ENCODE results near the gene ARHGAP12.
"Not testable (repeated sequence)": the region's sequence is repeated elsewhere in the genome, so short reads cannot be mapped to it uniquely, and the experiment has no call there.

The ARHGAP12 gene

DNA sequence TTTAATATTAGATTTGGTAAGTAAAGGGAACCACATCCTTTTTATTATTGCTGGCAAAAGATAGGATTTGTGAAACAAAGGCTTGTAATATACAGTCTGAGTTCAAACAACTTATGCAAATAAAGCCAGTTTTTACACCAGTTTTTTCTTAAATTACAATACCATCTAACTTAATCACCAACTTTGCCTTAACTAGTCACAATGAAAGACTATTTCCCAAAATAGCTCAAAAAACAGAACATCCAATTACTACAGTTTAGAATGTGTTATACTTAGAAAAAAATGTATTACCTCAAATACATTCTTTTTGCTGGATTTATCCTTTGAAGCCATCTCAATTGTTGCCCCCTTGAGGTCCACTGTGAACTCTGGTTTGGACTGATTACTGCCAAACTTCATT is 108.5 kb downstream of the ARHGAP12 start:
- no peak for DNase-seq (ENCODE audit: low read depth)

DNA sequence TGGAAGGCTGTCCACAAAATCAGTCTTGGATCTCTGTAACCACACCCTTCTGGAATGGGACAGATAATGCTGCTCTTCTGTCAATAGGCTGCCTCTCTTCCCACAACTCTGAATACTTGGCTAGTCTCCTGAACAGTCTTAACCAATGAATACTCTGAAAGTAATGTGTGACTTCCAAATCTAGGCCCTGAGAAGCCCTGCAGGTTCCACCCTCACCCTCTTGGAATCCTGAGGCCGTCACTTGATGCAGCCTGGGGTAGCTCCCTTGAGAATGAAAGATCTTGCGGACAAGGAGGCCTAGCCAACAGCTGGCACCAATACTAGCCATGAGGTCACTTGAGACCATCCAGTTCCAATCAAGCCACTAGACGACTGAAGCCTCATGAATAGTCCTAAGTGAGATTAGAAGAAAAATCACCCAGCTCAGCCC is 109.2 kb downstream of the ARHGAP12 start:
- DNase-seq (ENCODE audit: low read depth) = no peak

DNA sequence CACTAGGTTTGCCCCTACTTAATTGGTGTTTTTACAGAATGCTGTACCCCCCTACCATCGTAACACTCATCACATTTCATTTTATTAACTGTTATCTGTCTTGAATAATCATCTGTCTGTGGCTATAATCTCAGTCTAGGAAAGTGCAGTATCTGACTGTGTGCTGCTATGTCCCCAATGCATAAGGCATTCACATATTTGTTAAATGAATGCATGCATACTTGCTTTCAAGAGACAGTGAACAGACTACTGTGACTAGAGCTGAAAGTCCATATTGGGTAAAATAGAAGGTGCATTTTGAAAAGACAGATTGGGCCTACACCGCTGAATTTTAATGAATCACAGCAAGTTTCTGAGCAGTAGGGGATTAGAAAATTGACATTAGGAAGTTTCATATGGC is 112.3 kb downstream of the ARHGAP12 start:
- no peak for DNase-seq (ENCODE audit: low read depth)

DNA sequence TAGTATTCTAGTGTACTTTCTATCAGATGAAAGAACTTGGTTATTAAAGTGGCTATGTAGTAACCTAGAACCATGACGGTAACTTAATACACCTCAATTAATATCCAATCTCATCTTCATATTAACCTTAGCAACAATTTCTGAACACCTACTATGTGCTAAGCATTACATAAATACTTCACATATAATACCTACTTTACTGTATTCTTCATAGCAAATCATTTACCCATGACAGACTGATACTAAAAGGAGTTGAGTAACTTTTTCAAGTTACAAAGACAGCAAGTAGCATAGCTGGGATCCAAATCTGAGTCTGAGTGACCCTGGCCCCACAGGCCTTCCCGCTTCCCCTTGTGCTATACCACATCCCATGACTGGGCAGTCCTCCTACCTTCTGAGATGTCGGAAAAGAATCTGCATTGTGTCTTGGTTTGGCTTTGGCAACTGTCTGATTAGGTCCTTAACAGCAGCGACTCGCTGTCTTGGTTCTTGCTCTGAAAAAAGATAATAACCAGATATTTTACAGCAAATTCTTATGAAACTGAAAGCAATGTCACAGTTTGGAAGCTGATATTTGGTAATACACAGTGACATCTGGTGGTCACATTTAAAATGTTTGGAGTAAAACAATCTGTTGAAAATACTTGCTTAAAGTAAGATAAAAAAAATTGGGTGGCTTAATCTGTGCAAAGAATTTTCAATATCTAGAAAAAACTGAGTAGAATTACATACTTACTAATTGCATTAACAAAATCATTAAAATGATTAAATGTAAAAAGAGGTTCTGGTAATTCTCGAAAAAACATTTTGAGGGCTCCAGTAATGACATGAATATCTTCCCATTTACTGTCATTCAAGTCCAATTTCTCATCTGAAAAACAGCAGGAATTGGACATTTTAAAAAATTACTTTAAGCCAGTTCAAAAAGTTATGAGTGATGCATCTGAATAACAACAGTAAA is 120.1 kb downstream of the ARHGAP12 start:
- no peak for DNase-seq (ENCODE audit: low read depth)

DNA sequence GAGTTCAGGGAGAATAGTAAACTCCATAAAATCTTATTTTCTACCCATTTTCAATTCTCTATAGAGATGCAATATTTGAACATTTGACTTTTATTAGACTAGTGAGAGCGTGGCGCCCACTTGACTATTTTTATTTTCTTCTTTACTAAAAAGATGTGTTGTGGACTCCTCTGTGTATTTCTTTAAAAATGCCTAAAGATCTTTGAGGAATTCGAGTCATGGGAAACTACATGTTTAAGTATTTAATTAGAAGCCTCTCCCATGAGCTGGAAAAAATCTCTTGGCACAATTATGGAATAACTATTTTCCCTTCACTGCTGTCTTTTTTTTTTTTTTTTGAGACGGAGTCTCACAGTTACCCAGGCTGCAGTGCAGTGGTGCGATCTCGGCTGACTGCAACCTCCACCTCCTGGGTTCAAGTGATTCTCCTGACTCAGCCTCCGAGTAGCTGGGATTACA is 124.2 kb downstream of the ARHGAP12 start:
- DNase-seq (ENCODE audit: low read depth) = no peak

DNA sequence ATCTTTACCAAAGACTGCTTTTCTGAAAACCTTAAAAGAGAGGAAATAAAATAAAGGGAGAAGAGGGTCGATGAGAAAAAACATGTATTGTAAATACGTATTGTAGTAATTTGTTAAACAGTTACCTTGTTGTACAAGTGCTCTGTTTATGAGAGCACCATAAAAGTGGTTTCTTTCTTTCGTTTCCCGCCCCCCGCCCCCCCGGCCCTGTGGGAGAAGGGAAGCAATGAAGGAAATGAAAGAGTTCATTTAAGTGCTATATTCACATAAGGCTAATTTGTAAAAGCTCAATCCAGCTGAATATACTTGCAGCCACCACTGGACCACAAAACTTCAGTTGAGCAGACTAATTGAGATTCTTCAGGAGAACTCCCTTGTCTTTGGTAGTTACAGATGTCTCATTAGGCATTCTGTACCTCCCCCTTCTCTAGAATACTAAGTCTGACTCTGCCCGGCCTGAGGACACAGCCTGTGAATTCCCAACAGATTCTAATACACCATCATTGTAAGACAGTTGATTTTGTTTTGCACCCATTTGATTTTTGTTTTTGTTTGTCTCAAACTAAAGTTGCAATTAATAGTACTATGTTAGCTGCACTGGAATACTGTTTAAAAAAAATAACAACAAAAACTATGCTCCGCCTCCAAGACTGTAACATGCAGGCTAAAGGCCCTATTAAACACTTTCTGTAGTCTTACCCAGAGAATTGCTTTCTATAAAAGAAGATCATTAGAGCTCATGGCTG is 124.9 kb downstream of the ARHGAP12 start:
- DNase-seq (ENCODE audit: low read depth) = no peak

DNA sequence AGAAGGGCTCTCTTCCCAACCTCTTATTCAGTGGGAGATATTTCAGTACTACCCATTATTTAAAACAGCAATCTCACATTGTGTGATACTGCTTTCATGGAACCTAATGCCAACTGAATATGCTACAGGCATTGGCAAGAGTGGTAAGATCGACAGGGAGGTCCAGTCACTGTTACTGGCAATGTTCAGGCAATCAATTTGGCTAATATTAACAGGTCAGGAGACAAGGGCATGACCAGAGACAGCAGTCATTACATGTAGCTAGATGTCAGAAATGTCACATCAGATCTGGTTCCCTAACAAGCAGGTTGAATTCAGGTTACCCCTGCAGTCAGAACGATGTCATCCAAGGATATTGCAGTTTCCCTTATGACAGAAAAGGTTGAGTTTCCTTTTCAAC is 129.4 kb downstream of the ARHGAP12 start:
- no peak for DNase-seq (ENCODE audit: low read depth)

DNA sequence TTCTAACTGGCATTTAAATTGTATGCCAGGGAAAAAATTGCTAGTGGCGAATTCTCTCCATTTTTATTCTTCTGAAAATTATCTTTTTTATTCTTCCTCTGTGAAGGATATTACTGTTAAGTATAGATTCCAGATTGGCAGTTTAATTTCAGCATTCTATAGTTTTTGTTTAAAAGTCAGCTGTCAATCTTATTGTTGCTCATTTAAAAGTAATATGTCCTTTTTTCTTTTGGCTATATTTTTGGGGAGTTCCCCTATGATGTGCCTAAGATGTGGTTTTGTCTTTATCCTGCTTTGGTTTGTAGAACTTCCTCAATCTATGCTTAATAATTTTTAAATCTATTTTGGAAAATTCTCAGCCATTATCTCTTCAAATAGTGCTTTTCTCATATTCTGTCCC is 135.9 kb downstream of the ARHGAP12 start:
- no peak for DNase-seq (ENCODE audit: low read depth)

DNA sequence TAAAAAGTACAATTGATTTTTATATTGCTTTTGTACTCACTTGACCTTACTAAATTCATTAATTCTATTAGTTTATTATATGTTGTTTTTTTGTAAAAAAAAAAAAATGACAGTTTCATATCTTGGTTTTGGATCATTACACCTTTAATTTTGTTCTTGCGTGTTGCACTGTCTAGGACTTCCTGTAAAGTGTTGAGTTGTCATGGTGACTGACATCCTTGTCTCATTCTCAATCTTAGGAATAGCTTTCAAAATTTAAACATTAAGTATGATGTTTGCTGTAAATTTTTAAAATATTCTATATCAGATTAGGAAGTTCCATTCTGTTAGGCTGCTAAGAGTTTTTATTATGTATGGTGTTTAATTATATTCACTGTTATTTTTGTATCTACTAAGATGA is 139.1 kb downstream of the ARHGAP12 start:
- DNase-seq (ENCODE audit: low read depth) = no peak

DNA sequence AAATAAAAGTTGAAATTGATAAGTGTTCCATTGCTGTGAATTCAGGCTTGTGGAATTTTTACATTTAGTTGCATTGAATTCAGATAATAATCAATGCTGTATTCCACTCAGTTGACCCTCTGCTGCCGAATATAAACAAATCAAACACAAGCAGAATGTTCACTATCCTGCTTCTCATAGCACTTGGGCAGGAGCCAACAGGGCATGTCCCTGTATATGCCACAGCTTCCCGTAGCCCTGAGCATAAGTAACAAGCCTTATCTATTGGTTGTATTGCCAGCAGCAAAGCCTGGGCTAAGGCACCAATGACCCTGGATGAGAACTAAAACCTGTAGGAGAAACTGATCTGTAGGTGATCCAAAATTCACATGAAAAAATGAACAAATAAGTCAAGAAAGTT is 145.9 kb downstream of the ARHGAP12 start:
- no peak for DNase-seq (ENCODE audit: low read depth)

DNA sequence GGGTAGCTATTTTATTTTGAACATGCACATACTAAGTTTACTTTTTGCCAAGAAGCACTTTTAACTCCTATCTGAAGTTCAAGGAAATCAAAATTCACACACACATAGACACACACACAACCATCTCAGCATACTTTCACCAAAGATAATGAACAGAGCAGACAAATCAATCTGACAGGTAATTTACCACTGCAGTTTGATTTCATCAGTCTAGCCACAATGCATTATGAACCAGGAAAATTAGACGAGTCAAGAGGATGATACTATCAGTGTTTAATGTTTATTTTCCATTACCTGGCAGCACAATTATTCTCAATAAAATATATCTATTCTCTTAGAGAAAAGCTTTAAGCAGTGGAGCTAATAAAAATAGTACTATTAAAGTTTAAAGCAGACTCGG is 147.9 kb downstream of the ARHGAP12 start:
- DNase-seq (ENCODE audit: low read depth) = no peak

DNA sequence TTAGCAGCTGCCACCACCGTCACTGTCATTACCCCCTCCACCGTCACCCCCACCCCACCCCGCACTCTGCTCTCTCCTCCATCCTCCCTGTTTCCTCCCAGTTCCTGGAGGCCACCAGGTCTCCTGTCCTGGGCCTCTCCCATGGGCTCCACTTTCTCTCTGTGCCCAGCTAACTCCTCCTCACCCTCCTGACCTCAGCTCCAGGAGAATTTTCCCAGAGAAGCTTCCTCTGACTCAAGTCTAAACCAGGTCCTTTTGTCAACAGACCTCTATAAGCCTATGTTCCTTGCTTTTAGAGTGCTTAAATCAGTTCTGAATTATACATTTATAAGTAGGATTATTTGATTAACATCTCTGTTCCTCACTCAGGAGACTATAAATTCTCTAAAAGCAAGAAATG is 150.0 kb downstream of the ARHGAP12 start:
- no peak for DNase-seq (ENCODE audit: low read depth)

DNA sequence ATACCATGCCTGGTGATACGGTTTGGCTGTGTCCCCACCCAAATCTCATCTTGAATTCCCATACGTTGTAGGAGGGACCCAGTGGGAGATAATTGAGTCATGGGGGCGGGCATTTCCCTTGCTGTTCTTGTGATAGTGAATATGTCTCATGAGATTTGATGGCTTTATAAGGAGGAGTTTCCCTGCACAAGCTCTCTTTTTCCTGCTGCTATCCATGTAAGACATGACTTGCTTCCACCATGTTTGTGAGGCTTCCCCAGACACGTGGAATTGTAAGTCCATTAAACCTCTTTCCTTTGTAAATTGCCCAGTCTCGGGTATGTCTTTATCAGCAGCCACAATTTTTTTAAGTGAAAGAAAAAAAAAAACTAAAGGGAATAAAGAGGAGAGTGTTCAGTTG is 152.5 kb downstream of the ARHGAP12 start:
- DNase-seq (ENCODE audit: low read depth) = no peak

DNA sequence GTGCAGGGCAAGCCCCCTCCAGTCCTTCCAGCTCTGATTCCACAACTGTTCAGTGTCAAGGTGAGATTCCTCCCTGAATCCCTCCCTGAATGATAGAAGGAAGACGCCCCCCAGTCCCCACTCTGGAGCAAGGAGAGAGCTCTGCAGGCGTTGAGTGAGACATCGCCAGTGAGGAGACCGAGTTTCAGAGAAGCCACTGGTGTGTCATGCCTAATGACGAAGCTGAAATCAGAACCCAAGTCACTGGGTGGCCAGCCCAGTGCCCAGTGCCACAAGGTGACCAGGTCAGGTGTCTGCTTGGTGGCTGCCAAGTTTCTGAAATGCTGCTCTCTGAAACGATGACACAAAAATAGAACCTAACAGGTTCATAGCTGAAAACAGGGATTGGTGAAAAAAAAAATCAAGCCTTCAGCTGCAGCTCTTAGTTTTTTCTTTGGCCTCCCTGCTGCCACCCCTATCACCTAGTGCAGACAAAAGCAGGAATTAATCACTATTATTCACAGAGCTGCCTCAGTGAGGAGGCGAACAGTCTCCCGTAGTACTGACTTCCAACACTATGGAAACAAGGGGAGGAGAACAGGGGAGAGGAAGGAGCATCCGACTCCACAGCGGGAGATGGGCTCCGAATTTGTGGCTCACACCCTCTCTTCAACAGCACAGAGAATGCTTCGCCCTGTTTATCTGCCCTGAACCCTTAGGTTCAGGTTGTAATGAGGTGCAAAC is 153.5 kb downstream of the ARHGAP12 start:
- no peak for DNase-seq (ENCODE audit: low read depth)

DNA sequence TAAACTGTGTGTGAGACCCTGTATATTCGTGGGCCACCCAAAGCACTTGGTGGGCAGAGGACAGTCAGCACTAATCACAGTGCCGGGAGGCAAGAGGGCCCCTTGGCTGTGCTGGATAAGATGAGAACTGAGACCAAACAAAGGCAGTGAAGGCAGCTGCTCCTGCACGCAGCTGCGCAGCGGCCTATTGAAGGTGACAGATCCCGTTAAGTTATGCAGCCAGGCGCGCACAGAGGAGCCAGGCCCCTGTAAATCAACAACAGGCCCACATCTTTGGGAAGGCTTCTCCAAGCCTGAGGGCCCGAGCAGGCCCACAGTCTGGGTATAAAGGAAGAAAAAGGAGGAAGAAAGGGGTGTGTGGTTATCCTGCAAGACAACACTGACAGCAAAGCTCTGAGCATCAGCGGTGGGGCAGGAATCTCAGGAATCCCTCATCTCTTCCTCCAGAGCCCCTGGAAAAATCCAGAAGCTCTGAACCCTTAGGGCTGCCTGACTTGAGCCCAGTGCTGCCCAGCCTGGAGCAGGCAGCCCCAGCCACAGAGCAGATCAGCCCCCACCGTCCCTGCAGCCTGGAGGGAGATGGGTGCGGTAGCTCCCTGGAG is 154.2 kb downstream of the ARHGAP12 start:
- no peak for DNase-seq (ENCODE audit: low read depth)

DNA sequence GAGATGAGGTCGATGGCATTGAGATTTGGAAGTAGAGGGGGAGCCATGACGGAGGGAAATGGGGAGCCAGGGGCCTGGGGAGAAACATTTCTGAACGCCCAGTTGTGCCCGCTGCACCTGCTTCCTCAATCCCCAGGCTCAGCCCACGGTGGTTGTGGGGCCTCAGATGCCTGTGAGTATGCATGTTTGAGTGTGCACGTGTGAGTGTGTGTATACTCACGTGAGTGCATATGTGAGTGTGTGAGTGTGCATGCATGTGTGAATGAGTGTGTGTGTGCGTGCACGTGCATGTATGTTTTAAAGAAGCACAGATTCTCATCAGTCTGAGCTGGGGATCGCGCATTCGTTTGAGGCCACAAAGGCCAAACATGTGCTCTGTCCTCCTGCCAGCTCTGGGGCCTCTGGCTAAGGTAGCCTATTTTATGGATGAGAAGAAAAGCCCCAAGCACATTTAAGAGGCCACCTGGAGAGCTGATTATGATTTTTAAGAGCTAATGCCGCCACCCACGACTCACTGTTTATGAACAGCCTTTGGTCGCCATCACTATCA is 154.8 kb downstream of the ARHGAP12 start:
- DNase-seq (ENCODE audit: low read depth) = no peak

DNA sequence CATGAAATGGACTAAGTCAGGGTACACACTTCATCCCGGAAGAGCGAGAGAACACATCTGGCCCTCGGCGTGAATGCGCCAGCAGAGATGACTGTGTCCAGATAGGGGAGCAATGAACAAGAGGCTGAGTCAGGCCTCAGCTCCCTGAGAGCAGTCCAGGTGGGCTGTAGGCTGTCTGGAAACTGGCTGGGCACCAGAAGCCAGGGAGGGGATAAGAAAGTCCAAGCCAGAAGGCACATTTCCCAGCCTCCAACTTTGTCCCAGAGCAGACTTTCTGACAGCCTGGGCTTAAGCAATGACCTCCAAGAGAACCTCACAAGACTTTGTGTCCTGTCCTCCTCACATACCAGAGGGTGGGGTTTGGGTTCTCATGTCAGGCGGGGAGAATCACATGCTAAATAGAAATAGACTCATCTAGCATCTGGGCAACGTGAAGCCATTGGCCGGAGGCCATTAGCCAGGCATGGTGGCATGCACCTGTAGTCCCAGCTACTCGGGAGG is 157.2 kb downstream of the ARHGAP12 start:
- no peak for DNase-seq (ENCODE audit: low read depth)

DNA sequence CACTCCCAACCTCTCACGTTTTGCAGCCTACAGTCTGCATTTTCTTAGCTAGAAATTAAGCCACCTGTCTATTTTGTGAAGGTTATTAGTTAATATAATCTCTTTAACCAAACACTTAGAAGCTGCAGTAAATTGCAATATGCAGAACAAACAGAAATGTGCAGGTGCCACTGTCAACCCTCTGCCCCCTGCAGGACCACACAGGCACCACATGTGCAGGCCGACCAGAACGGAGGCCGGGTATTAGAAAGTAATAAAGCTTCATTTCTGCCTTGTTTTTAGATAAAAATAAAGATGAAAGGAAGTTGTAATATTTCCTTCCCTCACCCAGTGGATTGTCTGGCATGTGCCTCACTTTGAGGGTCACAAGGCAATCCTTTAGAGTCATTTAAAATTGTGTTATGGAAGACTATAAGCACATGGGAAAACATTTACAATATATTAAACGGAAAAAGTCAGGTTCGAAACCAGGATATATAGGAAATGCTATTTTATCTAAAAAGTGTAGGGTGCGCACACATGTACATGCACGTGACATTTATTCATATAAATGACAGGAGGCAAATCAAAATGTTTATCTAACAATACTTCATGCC is 158.2 kb downstream of the ARHGAP12 start:
- peak; percentile 26 for DNase-seq (ENCODE audit: low read depth)

DNA sequence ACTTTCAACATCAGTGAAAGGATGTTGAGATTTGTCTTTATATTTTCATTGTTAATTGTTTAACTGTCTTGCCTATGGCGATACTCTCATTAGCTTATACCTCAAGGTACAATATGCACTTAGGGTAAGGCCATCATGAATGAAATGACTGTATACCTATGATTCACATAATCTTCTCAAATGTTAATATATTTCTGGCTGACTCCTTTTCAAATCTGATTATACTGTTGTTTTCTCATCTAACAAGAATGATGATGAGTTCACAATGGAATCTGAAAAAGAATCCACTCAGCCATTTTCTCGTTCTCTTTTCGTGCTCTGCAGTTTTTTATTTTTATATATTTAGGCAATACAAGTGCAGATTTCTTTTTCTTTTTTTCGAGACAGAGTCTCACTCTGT is 159.1 kb downstream of the ARHGAP12 start:
- no peak for DNase-seq (ENCODE audit: low read depth)

DNA sequence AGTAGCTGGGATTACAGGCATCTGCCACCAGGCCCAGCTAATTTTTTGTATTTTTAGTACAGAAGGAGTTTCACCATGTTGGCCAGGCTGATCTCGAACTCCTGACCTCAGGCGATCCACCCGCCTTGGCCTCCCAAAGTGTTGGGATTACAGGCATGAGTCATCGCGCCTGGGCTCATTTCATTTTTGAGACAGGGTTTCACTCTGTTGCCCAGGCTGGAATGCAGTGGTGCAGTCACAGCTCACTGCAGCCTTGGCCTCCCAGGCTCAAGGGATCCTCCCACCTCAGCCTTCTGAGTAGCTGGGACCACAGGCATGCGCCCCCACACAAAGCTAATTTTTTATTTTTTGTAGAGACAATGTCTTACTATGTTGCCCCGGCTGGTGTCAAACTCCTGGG is 159.7 kb downstream of the ARHGAP12 start:
- not testable (repeated sequence) for DNase-seq (ENCODE audit: low read depth)

DNA sequence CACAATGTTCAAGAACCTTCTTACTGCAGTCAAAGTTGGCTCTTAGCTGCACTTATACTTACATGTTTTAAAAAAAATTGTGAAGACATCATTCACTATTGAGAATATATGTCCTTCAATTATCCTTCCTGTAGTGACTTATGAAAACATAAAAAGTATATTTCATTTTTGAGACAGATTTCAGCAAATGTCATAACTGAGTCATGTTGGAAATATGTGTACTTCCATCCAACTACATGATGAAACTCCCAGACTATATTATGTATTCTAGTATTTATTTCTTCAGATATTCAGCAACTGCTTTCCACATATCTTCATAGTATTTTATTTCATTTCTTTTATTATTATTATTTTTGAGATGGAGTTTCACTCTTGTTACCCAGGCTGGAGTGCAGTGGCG is 160.2 kb downstream of the ARHGAP12 start:
- DNase-seq (ENCODE audit: low read depth) = no peak
